Measurements from ENCODE around the gene SSRP1.

Gene SSRP1

GRCh38 chr11:57316017-57316416 lies 19.7 kb downstream of the SSRP1 start:
- no peak for TF ChIP-seq POLR2AphosphoS5 (IDR thresholded peaks at IDR 0.05; ENCODE audit: borderline replicate concordance, low read depth, low read length)
- no peak for TF ChIP-seq FOXP2 (optimal IDR thresholded peaks at IDR 0.05; ENCODE audit: control extremely low read depth, extremely low read length, insufficient read depth)
- TF ChIP-seq EZH2 (IDR thresholded peaks at IDR 0.05) = no peak
- DNase-seq (ENCODE audit: low read depth, low spot score) = no peak
- peaks cover 82% of the 10 kb centered on the region for H3K36me3 ChIP-seq (ENCODE audit: insufficient read depth, low read length)
- no peak overlapping the region for H3K9ac ChIP-seq (ENCODE audit: insufficient read length)
- H3K4me3 ChIP-seq = no peak overlapping the region
- H3K27ac ChIP-seq = no peak overlapping the region
- H3K9me3 ChIP-seq (ENCODE audit: low read depth, low read length) = no peaks in the 10 kb centered on the region

GRCh38 chr11:57315491-57315890 lies 20.2 kb downstream of the SSRP1 start:
- Histone ChIP-seq H3K36me3 (ENCODE audit: insufficient read depth, low read length) (peaks cover 81% of the 10 kb centered on the region), H3K9ac (ENCODE audit: insufficient read length) (no peak overlapping the region), H3K4me3 (no peak overlapping the region), H3K27ac (no peak overlapping the region), H3K9me3 (ENCODE audit: low read depth, low read length) (no peaks in the 10 kb centered on the region)
- DNase-seq (ENCODE audit: low read depth, low spot score) = no peak
- TF ChIP-seq FOXP2 (optimal IDR thresholded peaks at IDR 0.05; ENCODE audit: control extremely low read depth, extremely low read length, insufficient read depth) (no peak), POLR2AphosphoS5 (IDR thresholded peaks at IDR 0.05; ENCODE audit: borderline replicate concordance, low read depth, low read length) (no peak), EZH2 (IDR thresholded peaks at IDR 0.05) (no peak)

GRCh38 chr11:57314221-57314973 lies 21.3 kb downstream of the SSRP1 start:
- Histone ChIP-seq H3K27ac (no peak overlapping the region), H3K36me3 (ENCODE audit: insufficient read depth, low read length) (peaks cover 83% of the 10 kb centered on the region), H3K9ac (ENCODE audit: insufficient read length) (no peak overlapping the region), H3K9me3 (ENCODE audit: low read depth, low read length) (no peaks in the 10 kb centered on the region), H3K4me3 (no peak overlapping the region)
- DNase-seq (ENCODE audit: low read depth, low spot score) = no peak
- TF ChIP-seq FOXP2 (optimal IDR thresholded peaks at IDR 0.05; ENCODE audit: control extremely low read depth, extremely low read length, insufficient read depth) (no peak), EZH2 (IDR thresholded peaks at IDR 0.05) (no peak), POLR2AphosphoS5 (IDR thresholded peaks at IDR 0.05; ENCODE audit: borderline replicate concordance, low read depth, low read length) (no peak)

GRCh38 chr11:57313788-57314135 lies 21.9 kb downstream of the SSRP1 start:
- no peak overlapping the region for H3K27ac ChIP-seq
- H3K36me3 ChIP-seq (ENCODE audit: insufficient read depth, low read length) = peaks cover 86% of the 10 kb centered on the region

GRCh38 chr11:57313071-57313787 lies 22.5 kb downstream of the SSRP1 start:
- Histone ChIP-seq H3K9me3 (ENCODE audit: low read depth, low read length) (no peaks in the 10 kb centered on the region), H3K9ac (ENCODE audit: insufficient read length) (no peak overlapping the region), H3K27ac (no peak overlapping the region), H3K36me3 (ENCODE audit: insufficient read depth, low read length) (peaks cover 84% of the 10 kb centered on the region), H3K4me3 (no peak overlapping the region)
- TF ChIP-seq FOXP2 (optimal IDR thresholded peaks at IDR 0.05; ENCODE audit: control extremely low read depth, extremely low read length, insufficient read depth) = no peak
- DNase-seq (ENCODE audit: low read depth, low spot score) = no peak

More at GRCh38 chr11:57313788-57314135, 21.9 kb downstream of the SSRP1 start:
- no peak for DNase-seq (ENCODE audit: low read depth, low spot score)
- no peak for TF ChIP-seq POLR2AphosphoS5 (IDR thresholded peaks at IDR 0.05; ENCODE audit: borderline replicate concordance, low read depth, low read length)
- TF ChIP-seq FOXP2 (optimal IDR thresholded peaks at IDR 0.05; ENCODE audit: control extremely low read depth, extremely low read length, insufficient read depth) = no peak
- TF ChIP-seq EZH2 (IDR thresholded peaks at IDR 0.05) = no peak
- Histone ChIP-seq H3K4me3 (no peak overlapping the region), H3K9ac (ENCODE audit: insufficient read length) (no peak overlapping the region), H3K9me3 (ENCODE audit: low read depth, low read length) (no peaks in the 10 kb centered on the region)

- Histone ChIP-seq H3K9ac (ENCODE audit: insufficient read length) (no peak overlapping the region), H3K9me3 (ENCODE audit: low read depth, low read length) (no peaks in the 10 kb centered on the region), H3K4me3 (no peak overlapping the region), H3K27ac (peak overlapping the region; percentile 77; the same call in 1 of the 2 replicates), H3K36me3 (ENCODE audit: insufficient read depth, low read length) (peaks cover 77% of the 10 kb centered on the region)
- no peak for DNase-seq (ENCODE audit: low read depth, low spot score)
- TF ChIP-seq FOXP2 (optimal IDR thresholded peaks at IDR 0.05; ENCODE audit: control extremely low read depth, extremely low read length, insufficient read depth) (no peak), POLR2AphosphoS5 (IDR thresholded peaks at IDR 0.05; ENCODE audit: borderline replicate concordance, low read depth, low read length) (no peak), EZH2 (IDR thresholded peaks at IDR 0.05) (no peak)
Observed at GRCh38 chr11:57312511-57313021, 23.1 kb downstream of the SSRP1 start.

- H3K36me3 ChIP-seq (ENCODE audit: insufficient read depth, low read length) = peaks cover 65% of the 10 kb centered on the region
- no peak for TF ChIP-seq POLR2AphosphoS5 (IDR thresholded peaks at IDR 0.05; ENCODE audit: borderline replicate concordance, low read depth, low read length)
- no peak for TF ChIP-seq EZH2 (IDR thresholded peaks at IDR 0.05)
- no peak for TF ChIP-seq FOXP2 (optimal IDR thresholded peaks at IDR 0.05; ENCODE audit: control extremely low read depth, extremely low read length, insufficient read depth)
- peak overlapping the region; percentile 36 for H3K4me3 ChIP-seq
- no peaks in the 10 kb centered on the region for H3K9me3 ChIP-seq (ENCODE audit: low read depth, low read length)
- H3K27ac ChIP-seq = peak overlapping the region; percentile 77
- peak overlapping the region; percentile 38 for H3K9ac ChIP-seq (ENCODE audit: insufficient read length)
- DNase-seq (ENCODE audit: low read depth, low spot score) = no peak
Observed at GRCh38 chr11:57311109-57311936, 24.4 kb downstream of the SSRP1 start.

GRCh38 chr11:57310630-57311086 lies 25.0 kb downstream of the SSRP1 start:
- Histone ChIP-seq H3K9ac (ENCODE audit: insufficient read length) (no peak overlapping the region), H3K4me3 (no peak overlapping the region), H3K27ac (no peak overlapping the region)

More at GRCh38 chr11:57310630-57311086, 25.0 kb downstream of the SSRP1 start:
- H3K9me3 ChIP-seq (ENCODE audit: low read depth, low read length) = no peaks in the 10 kb centered on the region
- no peak for DNase-seq (ENCODE audit: low read depth, low spot score)
- peaks cover 58% of the 10 kb centered on the region for H3K36me3 ChIP-seq (ENCODE audit: insufficient read depth, low read length)
- TF ChIP-seq FOXP2 (optimal IDR thresholded peaks at IDR 0.05; ENCODE audit: control extremely low read depth, extremely low read length, insufficient read depth) (no peak), POLR2AphosphoS5 (IDR thresholded peaks at IDR 0.05; ENCODE audit: borderline replicate concordance, low read depth, low read length) (no peak), EZH2 (IDR thresholded peaks at IDR 0.05) (no peak)

Data from SK-N-MC (cell line).